GM23248 (cell line): ENCODE measurements around the gene RELT. TPM values are rescaled to one million over a fixed set of nuclear protein-coding genes. Genes with fewer than 3 reads are reported as not detected.

Experiments used
- DNase-seq: peaks from one replicate; pipeline ENCODE4 v3.0.0-alpha.2; 2015
- H2AFZ ChIP-seq: fragments of 200-600 bp; sonication (generic); 2 replicates; pipeline ENCODE4 v1.6.1; 2016; ENCODE audit warnings: antibody characterized with exemption
- H3F3A ChIP-seq: fragments of 200-600 bp; sonication (generic); 2 replicates; pipeline ENCODE4 v1.6.1; 2016; ENCODE audit warnings: mild to moderate bottlenecking, antibody characterized with exemption, mixed run types; ENCODE audit not compliant: insufficient read depth
- H3K27ac ChIP-seq: fragments of 200-600 bp; sonication (generic); 2 replicates; pipeline ENCODE4 v1.5.1; 2016; ENCODE audit warnings: mild to moderate bottlenecking
- H3K27me3 ChIP-seq: fragments of 200-600 bp; sonication (generic); replicated peaks from 2 replicates; pipeline ENCODE4 v1.6.1; 2016; ENCODE audit warnings: mild to moderate bottlenecking; ENCODE audit not compliant: insufficient read depth
- H3K36me3 ChIP-seq: fragments of 200-600 bp; sonication (generic); 2 replicates; pipeline ENCODE4 v1.6.1; 2016; ENCODE audit warnings: low read depth, mild to moderate bottlenecking
- H3K4me1 ChIP-seq: fragments of 200-600 bp; sonication (generic); 2 replicates; pipeline ENCODE4 v1.6.1; 2016; ENCODE audit warnings: mild to moderate bottlenecking; ENCODE audit not compliant: insufficient read depth
- H3K4me2 ChIP-seq: fragments of 200-600 bp; sonication (generic); one replicate; pipeline ENCODE4 v1.6.1; 2016; ENCODE audit warnings: mild to moderate bottlenecking; ENCODE audit not compliant: unreplicated experiment
- H3K4me3 ChIP-seq: fragments of 200-600 bp; sonication (generic); 2 replicates; pipeline ENCODE4 v1.5.1; 2016; ENCODE audit warnings: mild to moderate bottlenecking
- H3K79me2 ChIP-seq: fragments of 200-600 bp; sonication (generic); 2 replicates; pipeline ENCODE4 v1.6.1; 2016; ENCODE audit warnings: mild to moderate bottlenecking; ENCODE audit not compliant: insufficient read depth
- H3K9ac ChIP-seq: fragments of 200-600 bp; sonication (generic); 2 replicates; pipeline ENCODE4 v1.6.1; 2016; ENCODE audit warnings: mild to moderate bottlenecking
- H3K9me2 ChIP-seq: fragments of 200-600 bp; sonication (generic); 2 replicates; pipeline ENCODE4 v1.6.1; 2016; ENCODE audit warnings: mixed run types, mild to moderate bottlenecking, moderate library complexity; ENCODE audit not compliant: insufficient read depth
- H3K9me3 ChIP-seq: fragments of 200-600 bp; sonication (generic); one replicate; pipeline ENCODE4 v1.6.1; 2017; ENCODE audit warnings: low read depth
- H4K20me1 ChIP-seq: fragments of 200-600 bp; sonication (generic); 2 replicates; pipeline ENCODE4 v1.6.0; 2016; ENCODE audit not compliant: insufficient read depth
- EZH2 ChIP-seq: fragments of 200-600 bp; sonication (generic); IDR thresholded peaks from 2 replicates; pipeline ENCODE4 v1.6.1; 2018; ENCODE audit warnings: antibody characterized with exemption, mild to moderate bottlenecking; ENCODE audit not compliant: insufficient read depth, poor library complexity, severe bottlenecking
- EZH2phosphoT487 ChIP-seq: fragments of 200-600 bp; sonication (generic); IDR thresholded peaks from 2 replicates; pipeline ENCODE4 v1.6.1; 2018; ENCODE audit warnings: antibody characterized with exemption, moderate library complexity, mild to moderate bottlenecking, low read depth; ENCODE audit not compliant: insufficient read depth
- WGBS, 2 experiments: methylation state at CpG; one replicate each; pipeline ENCODE4 v1.1.6; 2015 to 2017; ENCODE audit warnings: low lambda C conversion rate in 2 of 2, low coverage in 1 of 2; ENCODE audit errors: missing lambda C conversion rate in 2 of 2; 5-methylcytosine and 5-hydroxymethylcytosine counted together
- in situ Hi-C: fragments of 300-500 bp; cut with MboI; formaldehyde crosslinking; loops from 2 replicates; pipeline ENCODE4 v1.15.0; 2020
- polyA plus RNA-seq: library from polyadenylated mRNA; unstranded; fragments of >200 nt; fragmentation: Nextera tagmentation; extraction: Ambion mirVana; gene quantifications from 2 replicates; pipeline ENCODE4 v1.2.1, GENCODE V29; 2016
- total RNA-seq: library from RNA; depleted of rRNA; stranded (reverse); fragments of >200 nt; shearing (Covaris generic); gene quantifications from 2 replicates; pipeline ENCODE4 v1.2.3, GENCODE V29; 2014

Gene RELT
- total and polyA plus RNA-seq, 2 experiments from 2014 or later, result 2.9 to 8.2 TPM

GRCh38 chr11:73395297-73396208 is 19.4 kb downstream of the RELT start:
- no peaks in the 10 kb centered on the region for H4K20me1 ChIP-seq
- peaks cover 13% of the 10 kb centered on the region; the same call in 1 of the 2 replicates for H3K79me2 ChIP-seq
- H3K36me3 ChIP-seq, result no peaks in the 10 kb centered on the region
- H3K9ac ChIP-seq, result no peak overlapping the region
- no peak overlapping the region for H3K27ac ChIP-seq
- H3K4me2 ChIP-seq, result no peak overlapping the region
- in situ Hi-C loops, result no loop called here
- H3K4me1 ChIP-seq, result peaks cover 8% of the 10 kb centered on the region
- H3K9me3 ChIP-seq, result no peaks in the 10 kb centered on the region
- H3K4me3 ChIP-seq, result no peak overlapping the region
- no peaks in the 10 kb centered on the region for H3K27me3 ChIP-seq
- WGBS, 2 experiments, result 84 to 85% methylated on average over 21 to 22 of the region's 22 CpGs
- no peak overlapping the region for H2AFZ ChIP-seq
- no peak for TF ChIP-seq EZH2phosphoT487
- TF ChIP-seq EZH2, result no peak
- peaks cover 6% of the 10 kb centered on the region; the same call in 1 of the 2 replicates for H3F3A ChIP-seq
- no peak for DNase-seq
- no peaks in the 10 kb centered on the region for H3K9me2 ChIP-seq

DNA sequence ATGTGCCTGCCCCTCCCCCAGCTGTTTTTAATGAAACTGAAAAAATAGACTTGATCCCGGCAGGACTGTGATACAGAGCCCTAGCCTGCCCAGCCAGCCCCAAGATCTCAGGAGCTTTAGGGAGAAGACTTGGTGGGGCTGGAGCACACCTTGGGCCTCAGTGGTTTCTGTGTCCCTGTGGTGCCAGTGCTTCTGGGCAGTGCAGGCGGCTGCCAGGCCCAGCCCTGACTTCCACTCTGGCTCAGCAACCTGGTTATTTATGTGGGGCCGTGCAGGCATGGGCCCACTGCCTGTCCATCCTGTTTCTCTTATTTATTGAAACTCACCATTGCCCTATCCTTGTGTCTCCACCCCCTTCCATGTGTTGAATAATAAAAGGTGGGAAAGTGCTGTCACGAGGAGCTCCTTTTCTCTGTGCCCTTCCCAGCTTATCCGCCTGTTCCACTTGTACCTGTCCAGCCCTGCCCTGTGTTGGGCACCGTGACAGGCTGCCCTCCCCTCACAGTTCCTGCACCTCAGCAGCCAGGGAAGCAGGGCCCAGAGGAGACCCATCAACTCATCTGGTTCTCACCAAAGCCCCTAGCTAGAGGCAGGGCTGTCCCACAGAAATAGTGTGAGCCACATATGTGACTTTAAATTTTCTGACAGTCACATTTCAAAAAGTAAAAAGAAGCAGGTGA is 20.2 kb downstream of the RELT start:
- no peaks in the 10 kb centered on the region for H3K9me2 ChIP-seq
- no peak overlapping the region for H3K9ac ChIP-seq
- in situ Hi-C loops, result no loop called here
- TF ChIP-seq EZH2phosphoT487, result no peak
- TF ChIP-seq EZH2, result no peak
- no peak overlapping the region for H3K4me2 ChIP-seq
- 0 out of 2 replicates have a peak, but pooled peaks cover 5% of the 10 kb centered on the region for H3K79me2 ChIP-seq
- no peaks in the 10 kb centered on the region for H4K20me1 ChIP-seq
- H3K27ac ChIP-seq, result no peak overlapping the region
- no peak overlapping the region for H3K4me3 ChIP-seq
- H3K27me3 ChIP-seq, result no peaks in the 10 kb centered on the region
- 77 to 79% methylated on average over 6 of the region's 6 CpGs for WGBS, 2 experiments
- DNase-seq, result no peak
- H2AFZ ChIP-seq, result no peak overlapping the region
- H3K36me3 ChIP-seq, result no peaks in the 10 kb centered on the region
- H3K4me1 ChIP-seq, result peaks cover 9% of the 10 kb centered on the region
- no peaks in the 10 kb centered on the region for H3K9me3 ChIP-seq
- H3F3A ChIP-seq, result peaks cover 6% of the 10 kb centered on the region; the same call in 1 of the 2 replicates

DNA sequence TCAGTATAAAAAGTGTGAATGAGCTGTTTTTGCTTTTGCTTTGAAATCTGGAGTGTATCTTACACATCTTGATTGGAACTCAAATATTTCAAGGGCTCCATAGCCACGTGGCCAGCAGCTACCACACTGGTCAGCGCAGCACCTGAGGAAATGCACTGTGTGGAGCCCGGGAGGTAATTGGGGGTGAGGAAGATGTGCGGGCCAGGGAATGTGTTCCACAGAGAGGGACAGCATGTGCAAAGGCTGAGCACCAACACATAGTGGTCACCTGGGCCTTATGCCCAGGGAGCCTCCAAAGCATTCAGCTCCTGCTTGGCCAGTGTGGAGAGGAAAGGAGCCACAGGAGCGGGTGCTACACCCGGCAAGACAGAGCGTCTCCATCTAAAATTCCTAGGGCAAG is 20.8 kb downstream of the RELT start:
- in situ Hi-C loops, result no loop called here
- Histone ChIP-seq H2AFZ (no peak overlapping the region), H3K79me2 (no peaks in the 10 kb centered on the region), H3K9me3 (no peaks in the 10 kb centered on the region), H3K27ac (no peak overlapping the region), H3F3A (peaks cover 9% of the 10 kb centered on the region; the same call in 1 of the 2 replicates), H3K36me3 (no peaks in the 10 kb centered on the region), H3K9ac (no peak overlapping the region), H3K9me2 (no peaks in the 10 kb centered on the region), H3K4me2 (no peak overlapping the region), H3K4me3 (no peak overlapping the region), H3K27me3 (no peaks in the 10 kb centered on the region), H3K4me1 (peaks cover 14% of the 10 kb centered on the region), H4K20me1 (no peaks in the 10 kb centered on the region)
- DNase-seq, result no peak
- TF ChIP-seq EZH2 (no peak), EZH2phosphoT487 (no peak)
- WGBS, 2 experiments, result 83 to 88% methylated on average over 7 of the region's 7 CpGs

- H3K9me3 ChIP-seq, result no peaks in the 10 kb centered on the region
- peaks cover 11% of the 10 kb centered on the region; the same call in 1 of the 2 replicates for H3F3A ChIP-seq
- no peak overlapping the region for H3K27ac ChIP-seq
- no peak overlapping the region for H3K4me2 ChIP-seq
- 79 to 88% methylated on average over 5 to 8 of the region's 8 CpGs for WGBS, 2 experiments
- H3K27me3 ChIP-seq, result no peaks in the 10 kb centered on the region
- H3K4me3 ChIP-seq, result no peak overlapping the region
- peaks cover 20% of the 10 kb centered on the region for H3K4me1 ChIP-seq
- H3K9ac ChIP-seq, result no peak overlapping the region
- in situ Hi-C loops, result no loop called here
- no peak for DNase-seq
- TF ChIP-seq EZH2phosphoT487, result no peak
- TF ChIP-seq EZH2, result no peak
- H4K20me1 ChIP-seq, result no peaks in the 10 kb centered on the region
- H3K9me2 ChIP-seq, result no peaks in the 10 kb centered on the region
- H3K79me2 ChIP-seq, result no peaks in the 10 kb centered on the region
- no peaks in the 10 kb centered on the region for H3K36me3 ChIP-seq
- H2AFZ ChIP-seq, result no peak overlapping the region
These were observed 21.4 kb downstream of the RELT start for GRCh38 chr11:73397468-73398131.
